HepG2 (cell line): Measurements from ENCODE around the gene OASL. TPM values are rescaled to one million over a fixed set of nuclear protein-coding genes. Genes with fewer than 3 reads are reported as not detected.

Source experiments
- CBX1 ChIP-seq: IDR thresholded peaks from one replicate; pipeline ENCODE4 v1.6.1; 2016; ENCODE audit warnings: antibody characterized with exemption, low read depth
- DMAP1 ChIP-seq: IDR thresholded peaks from 2 replicates; pipeline ENCODE4 v1.6.1; 2016
- DNMT1 ChIP-seq: sonication (generic); formaldehyde crosslinking; IDR thresholded peaks from 2 replicates; pipeline ENCODE4 v1.5.1; 2020; ENCODE audit warnings: mild to moderate bottlenecking, missing genetic modification reagents
- FLYWCH1 ChIP-seq: sonication (generic); formaldehyde crosslinking; IDR thresholded peaks from 2 replicates; pipeline ENCODE4 v1.8.1; 2023; ENCODE audit warnings: mild to moderate bottlenecking, missing genetic modification reagents
- HDAC2 ChIP-seq: sonication (generic); formaldehyde crosslinking; IDR thresholded peaks from 2 replicates; pipeline ENCODE4 v1.4.0; 2020; ENCODE audit warnings: missing genetic modification reagents
- HOXA5 ChIP-seq: sonication (generic); formaldehyde crosslinking; IDR thresholded peaks from 2 replicates; pipeline ENCODE4 v1.4.0; 2020; ENCODE audit warnings: missing genetic modification reagents
- KLF12 ChIP-seq: sonication (generic); formaldehyde crosslinking; IDR thresholded peaks from 2 replicates; pipeline ENCODE4 v1.4.0; 2020; ENCODE audit warnings: missing genetic modification reagents, borderline replicate concordance
- POLR2AphosphoS5 ChIP-seq: IDR thresholded peaks from 2 replicates; pipeline ENCODE4 v1.6.1; 2012; ENCODE audit warnings: low read depth, low read length
- RXRA ChIP-seq: sonication (generic); formaldehyde crosslinking; IDR thresholded peaks from 2 replicates; pipeline ENCODE4 v1.5.1; 2020; ENCODE audit warnings: missing genetic modification reagents
- SCMH1 ChIP-seq: sonication (generic); formaldehyde crosslinking; IDR thresholded peaks from 2 replicates; pipeline ENCODE4 v1.9.0; 2021; ENCODE audit warnings: missing genetic modification reagents, mild to moderate bottlenecking, borderline replicate concordance
- SMAD9 ChIP-seq: sonication (generic); formaldehyde crosslinking; IDR thresholded peaks from 2 replicates; pipeline ENCODE4 v1.5.1; 2020; ENCODE audit warnings: mild to moderate bottlenecking, missing genetic modification reagents
- TOE1 ChIP-seq: sonication (generic); formaldehyde crosslinking; IDR thresholded peaks from 2 replicates; pipeline ENCODE4 v1.4.0; 2020; ENCODE audit warnings: mild to moderate bottlenecking, missing genetic modification reagents
- U2AF1 ChIP-seq: fragments of 200-400 bp; formaldehyde crosslinking; optimal IDR thresholded peaks from 2 replicates; pipeline ENCODE3; 2017; ENCODE audit warnings: mild to moderate bottlenecking, low read depth, low read length
- ZMYM4 ChIP-seq: sonication (generic); formaldehyde crosslinking; IDR thresholded peaks from 2 replicates; pipeline ENCODE4 v1.8.1; 2023; ENCODE audit warnings: mild to moderate bottlenecking, missing genetic modification reagents
- ZNF12 ChIP-seq: sonication (generic); formaldehyde crosslinking; IDR thresholded peaks from 2 replicates; pipeline ENCODE4 v1.5.0; 2020; ENCODE audit warnings: missing genetic modification reagents
- ZNF235 ChIP-seq: sonication (generic); formaldehyde crosslinking; IDR thresholded peaks from 2 replicates; pipeline ENCODE4 v1.8.1; 2023; ENCODE audit warnings: mild to moderate bottlenecking, missing genetic modification reagents, borderline replicate concordance
- ZNF256 ChIP-seq: sonication (generic); formaldehyde crosslinking; conservative IDR thresholded peaks from 2 replicates; pipeline ENCODE4 v1.4.0; 2020; ENCODE audit warnings: missing genetic modification reagents
- ZNF768 ChIP-seq: sonication (generic); formaldehyde crosslinking; IDR thresholded peaks from 2 replicates; pipeline ENCODE4 v1.4.0; 2020; ENCODE audit warnings: missing genetic modification reagents
- polyA plus RNA-seq, 8 experiments: library from polyadenylated mRNA; depleted of rRNA in 3 of 8; stranded (reverse) in 7 of 8; unstranded in 1 of 8; fragments of >200 nt; fragmentation: Illumina TruSeq in 4 of 8; extraction: Trizol in 4 of 8; gene quantifications; 2 replicates each; pipeline versions ENCODE4 v1.2.1 to v1.2.3, GENCODE V29; 2011 to 2016; ENCODE audit warnings: low read depth in 4 of 8, missing spikeins in 1 of 8, mixed read lengths in 1 of 8; ENCODE audit not compliant: insufficient read depth in 1 of 8
- total RNA-seq, 5 experiments: library from RNA; depleted of rRNA; stranded (reverse); fragments of >200 nt; fragmentation: Illumina TruSeq; extraction: Trizol; gene quantifications; 2 replicates each; pipeline ENCODE4 v1.2.3, GENCODE V29; 2016; ENCODE audit warnings: low read depth in 1 of 5
- TF ChIP-seq, protein P1 (sequence below): sonication (generic); formaldehyde crosslinking; IDR thresholded peaks from 2 replicates; pipeline ENCODE4 v1.5.0; 2020; ENCODE audit warnings: missing genetic modification reagents
- TF ChIP-seq, protein P2 (sequence below): sonication (generic); formaldehyde crosslinking; IDR thresholded peaks from 2 replicates; pipeline ENCODE4 v1.4.0; 2020; ENCODE audit warnings: missing genetic modification reagents
- TF ChIP-seq, protein P3 (sequence below): sonication (generic); formaldehyde crosslinking; IDR thresholded peaks from 2 replicates; pipeline ENCODE4 v1.8.1; 2022; ENCODE audit warnings: low read depth, mild to moderate bottlenecking, missing genetic modification reagents
- TF ChIP-seq, protein P4 (sequence below): sonication (generic); formaldehyde crosslinking; IDR thresholded peaks from 2 replicates; pipeline ENCODE4 v1.4.0; 2020; ENCODE audit warnings: mild to moderate bottlenecking, low read depth, missing genetic modification reagents
- TF ChIP-seq, protein P5 (sequence below): sonication (generic); formaldehyde crosslinking; IDR thresholded peaks from 2 replicates; pipeline ENCODE4 v1.4.0; 2020; ENCODE audit warnings: missing genetic modification reagents

Gene OASL
- total and polyA plus RNA-seq, 2 of the 13 experiments (the other 11 are each of a cell fraction or from before 2014, with no cell fraction given): 0.11 to 0.22 TPM

DNA sequence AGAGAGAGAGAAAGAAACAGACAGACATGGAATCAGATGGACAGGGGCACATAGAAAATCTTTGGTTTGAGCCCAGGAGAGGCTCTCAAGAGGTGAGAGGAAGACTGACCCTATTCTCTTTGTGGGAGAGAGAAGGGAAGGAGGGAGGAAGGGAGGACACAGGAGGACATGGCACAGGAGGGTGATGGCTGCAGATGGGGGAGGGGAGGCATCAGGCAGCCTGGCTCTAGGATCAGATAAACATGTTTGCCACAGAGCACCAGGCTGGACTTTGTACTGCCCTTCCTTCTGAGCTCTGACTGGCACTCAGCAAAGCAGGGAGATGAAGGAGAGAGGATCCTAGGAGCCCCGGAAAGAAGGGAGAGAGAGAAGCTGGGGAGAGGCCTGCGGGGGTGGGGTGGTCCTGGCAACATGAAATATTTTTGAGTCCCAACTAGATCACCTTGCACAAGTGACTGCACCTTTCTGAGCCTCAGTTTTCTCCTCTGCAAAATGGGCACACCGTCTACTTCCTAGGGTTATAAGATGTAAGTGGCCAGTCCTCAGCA lies 54.6 kb downstream of the OASL start (continued):
- no peak for TF ChIP-seq DNMT1
- TF ChIP-seq ZNF235 (CRISPR knock-in tag): no peak
- TF ChIP-seq, protein P1, sequence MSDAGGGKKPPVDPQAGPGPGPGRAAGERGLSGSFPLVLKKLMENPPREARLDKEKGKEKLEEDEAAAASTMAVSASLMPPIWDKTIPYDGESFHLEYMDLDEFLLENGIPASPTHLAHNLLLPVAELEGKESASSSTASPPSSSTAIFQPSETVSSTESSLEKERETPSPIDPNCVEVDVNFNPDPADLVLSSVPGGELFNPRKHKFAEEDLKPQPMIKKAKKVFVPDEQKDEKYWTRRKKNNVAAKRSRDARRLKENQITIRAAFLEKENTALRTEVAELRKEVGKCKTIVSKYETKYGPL (CRISPR knock-in tag): no peak
- TF ChIP-seq HDAC2 (CRISPR knock-in tag): peak; percentile 56
- no peak for TF ChIP-seq SMAD9 (CRISPR knock-in tag)
- TF ChIP-seq DMAP1: 0 out of 2 replicates have a peak, but pooled peaks have one; percentile 21
- no peak for TF ChIP-seq SCMH1 (CRISPR knock-in tag)
- TF ChIP-seq FLYWCH1 (CRISPR knock-in tag): no peak
- TF ChIP-seq KLF12 (CRISPR knock-in tag): no peak
- no peak; the same call in 1 of the 2 replicates for TF ChIP-seq RXRA
- no peak for TF ChIP-seq ZMYM4
- TF ChIP-seq, protein P2, sequence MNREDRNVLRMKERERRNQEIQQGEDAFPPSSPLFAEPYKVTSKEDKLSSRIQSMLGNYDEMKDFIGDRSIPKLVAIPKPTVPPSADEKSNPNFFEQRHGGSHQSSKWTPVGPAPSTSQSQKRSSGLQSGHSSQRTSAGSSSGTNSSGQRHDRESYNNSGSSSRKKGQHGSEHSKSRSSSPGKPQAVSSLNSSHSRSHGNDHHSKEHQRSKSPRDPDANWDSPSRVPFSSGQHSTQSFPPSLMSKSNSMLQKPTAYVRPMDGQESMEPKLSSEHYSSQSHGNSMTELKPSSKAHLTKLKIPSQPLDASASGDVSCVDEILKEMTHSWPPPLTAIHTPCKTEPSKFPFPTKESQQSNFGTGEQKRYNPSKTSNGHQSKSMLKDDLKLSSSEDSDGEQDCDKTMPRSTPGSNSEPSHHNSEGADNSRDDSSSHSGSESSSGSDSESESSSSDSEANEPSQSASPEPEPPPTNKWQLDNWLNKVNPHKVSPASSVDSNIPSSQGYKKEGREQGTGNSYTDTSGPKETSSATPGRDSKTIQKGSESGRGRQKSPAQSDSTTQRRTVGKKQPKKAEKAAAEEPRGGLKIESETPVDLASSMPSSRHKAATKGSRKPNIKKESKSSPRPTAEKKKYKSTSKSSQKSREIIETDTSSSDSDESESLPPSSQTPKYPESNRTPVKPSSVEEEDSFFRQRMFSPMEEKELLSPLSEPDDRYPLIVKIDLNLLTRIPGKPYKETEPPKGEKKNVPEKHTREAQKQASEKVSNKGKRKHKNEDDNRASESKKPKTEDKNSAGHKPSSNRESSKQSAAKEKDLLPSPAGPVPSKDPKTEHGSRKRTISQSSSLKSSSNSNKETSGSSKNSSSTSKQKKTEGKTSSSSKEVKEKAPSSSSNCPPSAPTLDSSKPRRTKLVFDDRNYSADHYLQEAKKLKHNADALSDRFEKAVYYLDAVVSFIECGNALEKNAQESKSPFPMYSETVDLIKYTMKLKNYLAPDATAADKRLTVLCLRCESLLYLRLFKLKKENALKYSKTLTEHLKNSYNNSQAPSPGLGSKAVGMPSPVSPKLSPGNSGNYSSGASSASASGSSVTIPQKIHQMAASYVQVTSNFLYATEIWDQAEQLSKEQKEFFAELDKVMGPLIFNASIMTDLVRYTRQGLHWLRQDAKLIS: no peak
- TF ChIP-seq ZNF768: 0 out of 2 replicates have a peak, but pooled peaks have one; percentile 16
- TF ChIP-seq, protein P3, sequence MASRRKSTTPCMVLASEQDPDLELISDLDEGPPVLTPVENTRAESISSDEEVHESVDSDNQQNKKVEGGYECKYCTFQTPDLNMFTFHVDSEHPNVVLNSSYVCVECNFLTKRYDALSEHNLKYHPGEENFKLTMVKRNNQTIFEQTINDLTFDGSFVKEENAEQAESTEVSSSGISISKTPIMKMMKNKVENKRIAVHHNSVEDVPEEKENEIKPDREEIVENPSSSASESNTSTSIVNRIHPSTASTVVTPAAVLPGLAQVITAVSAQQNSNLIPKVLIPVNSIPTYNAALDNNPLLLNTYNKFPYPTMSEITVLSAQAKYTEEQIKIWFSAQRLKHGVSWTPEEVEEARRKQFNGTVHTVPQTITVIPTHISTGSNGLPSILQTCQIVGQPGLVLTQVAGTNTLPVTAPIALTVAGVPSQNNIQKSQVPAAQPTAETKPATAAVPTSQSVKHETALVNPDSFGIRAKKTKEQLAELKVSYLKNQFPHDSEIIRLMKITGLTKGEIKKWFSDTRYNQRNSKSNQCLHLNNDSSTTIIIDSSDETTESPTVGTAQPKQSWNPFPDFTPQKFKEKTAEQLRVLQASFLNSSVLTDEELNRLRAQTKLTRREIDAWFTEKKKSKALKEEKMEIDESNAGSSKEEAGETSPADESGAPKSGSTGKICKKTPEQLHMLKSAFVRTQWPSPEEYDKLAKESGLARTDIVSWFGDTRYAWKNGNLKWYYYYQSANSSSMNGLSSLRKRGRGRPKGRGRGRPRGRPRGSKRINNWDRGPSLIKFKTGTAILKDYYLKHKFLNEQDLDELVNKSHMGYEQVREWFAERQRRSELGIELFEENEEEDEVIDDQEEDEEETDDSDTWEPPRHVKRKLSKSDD (CRISPR knock-in tag): no peak
- no peak for TF ChIP-seq POLR2AphosphoS5
- TF ChIP-seq, protein P4, sequence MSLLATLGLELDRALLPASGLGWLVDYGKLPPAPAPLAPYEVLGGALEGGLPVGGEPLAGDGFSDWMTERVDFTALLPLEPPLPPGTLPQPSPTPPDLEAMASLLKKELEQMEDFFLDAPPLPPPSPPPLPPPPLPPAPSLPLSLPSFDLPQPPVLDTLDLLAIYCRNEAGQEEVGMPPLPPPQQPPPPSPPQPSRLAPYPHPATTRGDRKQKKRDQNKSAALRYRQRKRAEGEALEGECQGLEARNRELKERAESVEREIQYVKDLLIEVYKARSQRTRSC (CRISPR knock-in tag): no peak
- TF ChIP-seq, protein P5, sequence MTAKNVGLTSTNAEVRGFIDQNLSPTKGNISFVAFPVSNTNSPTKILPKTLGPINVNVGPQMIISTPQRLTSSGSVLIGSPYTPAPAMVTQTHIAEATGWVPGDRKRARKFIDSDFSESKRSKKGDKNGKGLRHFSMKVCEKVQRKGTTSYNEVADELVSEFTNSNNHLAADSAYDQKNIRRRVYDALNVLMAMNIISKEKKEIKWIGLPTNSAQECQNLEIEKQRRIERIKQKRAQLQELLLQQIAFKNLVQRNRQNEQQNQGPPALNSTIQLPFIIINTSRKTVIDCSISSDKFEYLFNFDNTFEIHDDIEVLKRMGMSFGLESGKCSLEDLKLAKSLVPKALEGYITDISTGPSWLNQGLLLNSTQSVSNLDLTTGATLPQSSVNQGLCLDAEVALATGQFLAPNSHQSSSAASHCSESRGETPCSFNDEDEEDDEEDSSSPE: no peak
- no peak for TF ChIP-seq TOE1 (CRISPR knock-in tag)
- TF ChIP-seq CBX1: peak; percentile 70
- TF ChIP-seq ZNF12 (CRISPR knock-in tag): no peak
- no peak for TF ChIP-seq HOXA5 (CRISPR knock-in tag)
- TF ChIP-seq ZNF256 (CRISPR knock-in tag): no peak
- TF ChIP-seq U2AF1: no peak
